Vagina (tissue), 2 donors: Measurements from ENCODE around the gene UQCR11. TPM values are rescaled to one million over a fixed set of nuclear protein-coding genes. Genes with fewer than 3 reads are reported as not detected.

Source experiments
- DNase-seq, 2 donors: peaks; one replicate each; pipeline ENCODE4 v3.0.0-alpha.2; 2017; ENCODE audit errors: extremely low spot score in 2 of 2
- H3K27ac ChIP-seq: fragments of 200-600 bp; sonication (generic); one replicate; pipeline ENCODE4 v1.5.1; 2019
- H3K27me3 ChIP-seq: fragments of 200-600 bp; sonication (generic); one replicate; pipeline ENCODE4 v1.5.1; 2019
- H3K36me3 ChIP-seq, 2 donors: fragments of 200-600 bp; sonication (generic); one replicate each; pipeline ENCODE4 v1.5.1; 2017 to 2019
- H3K4me1 ChIP-seq: fragments of 200-600 bp; sonication (generic); one replicate; pipeline ENCODE4 v1.5.1; 2019
- H3K4me3 ChIP-seq, 2 donors: fragments of 200-600 bp; sonication (generic); 1 replicate in 1 of 2; 2 replicates in 1 of 2; pipeline ENCODE4 v1.5.1; 2016 to 2019
- H3K9me3 ChIP-seq: fragments of 200-600 bp; sonication (generic); one replicate; pipeline ENCODE4 v1.5.1; 2019
- CTCF ChIP-seq, 3 experiments: fragments of 450-650 bp in 2 of 3; fragments of 200-600 bp in 1 of 3; sonication (generic) in 1 of 3; IDR thresholded peaks; one replicate each; pipeline ENCODE4 v1.5.1; 2017 to 2019; ENCODE audit warnings: antibody characterized with exemption in 3 of 3, mild to moderate bottlenecking in 2 of 3, moderate library complexity in 2 of 3
- POLR2A ChIP-seq, 2 donors: fragments of 450-650 bp; IDR thresholded peaks; one replicate each; pipeline ENCODE4 v1.6.1; 2017; ENCODE audit warnings: antibody characterized with exemption in 2 of 2, mild to moderate bottlenecking in 2 of 2, moderate library complexity in 2 of 2
- POLR2AphosphoS5 ChIP-seq, 2 donors: sonication (generic); formaldehyde crosslinking; IDR thresholded peaks; one replicate each; pipeline ENCODE4 v1.9.0; 2017; ENCODE audit warnings: antibody characterized with exemption in 2 of 2, mild to moderate bottlenecking in 2 of 2, low read depth in 1 of 2; ENCODE audit not compliant: insufficient read depth in 1 of 2
- intact Hi-C: fragments of 100-400 bp; cut with DNase I; formaldehyde crosslinking; loops from one replicate; pipeline ENCODE4 v1.15.1; 2023
- total RNA-seq: library from RNA; depleted of rRNA; stranded (reverse); fragments of >200 nt; gene quantifications from one replicate; pipeline ENCODE4 v1.2.3, GENCODE V29; 2016

Gene UQCR11
- total RNA-seq, 1 donor from 2014 or later, result 79.8 TPM

GRCh38 chr19:1612114-1613086 is 7.1 kb upstream of the UQCR11 start:
- DNase-seq, result no peak
- Histone ChIP-seq H3K4me1 (no peaks in the 10 kb centered on the region), H3K9me3 (no peaks in the 10 kb centered on the region), H3K4me3 (no peak overlapping the region), H3K36me3 (peaks cover 0 to 47% of the 10 kb centered on the region in 2 donors), H3K27me3 (no peaks in the 10 kb centered on the region), H3K27ac (no peak overlapping the region)
- TF ChIP-seq CTCF (IDR thresholded peaks at IDR 0.05) (no peak), POLR2AphosphoS5 (IDR thresholded peaks at IDR 0.05; ENCODE audit: insufficient read depth in 1 of 2, low read depth in 1 of 2) (no peak), POLR2A (IDR thresholded peaks at IDR 0.05) (no peak)
- intact Hi-C loops, result no loop called here

GRCh38 chr19:1611353-1611752 is 6.1 kb upstream of the UQCR11 start:
- Histone ChIP-seq H3K27me3 (no peaks in the 10 kb centered on the region), H3K9me3 (no peaks in the 10 kb centered on the region), H3K27ac (no peak overlapping the region), H3K4me3 (no peak overlapping the region), H3K4me1 (peaks cover 3% of the 10 kb centered on the region), H3K36me3 (peaks cover 0 to 47% of the 10 kb centered on the region in 2 donors)
- intact Hi-C loops, result no loop called here
- DNase-seq, result no peak
- TF ChIP-seq POLR2A (IDR thresholded peaks at IDR 0.05) (no peak), POLR2AphosphoS5 (IDR thresholded peaks at IDR 0.05; ENCODE audit: insufficient read depth in 1 of 2, low read depth in 1 of 2) (no peak), CTCF (IDR thresholded peaks at IDR 0.05) (no peak)

- Histone ChIP-seq H3K4me1 (peaks cover 8% of the 10 kb centered on the region), H3K9me3 (no peaks in the 10 kb centered on the region), H3K36me3 (peaks cover 0 to 45% of the 10 kb centered on the region in 2 donors), H3K4me3 (no peak overlapping the region), H3K27me3 (no peaks in the 10 kb centered on the region), H3K27ac (no peak overlapping the region)
- intact Hi-C loops, result no loop called here
- no peak for TF ChIP-seq POLR2A (IDR thresholded peaks at IDR 0.05)
- TF ChIP-seq POLR2AphosphoS5 (IDR thresholded peaks at IDR 0.05; ENCODE audit: insufficient read depth in 1 of 2, low read depth in 1 of 2), result no peak
- no peak for TF ChIP-seq CTCF (IDR thresholded peaks at IDR 0.05)
- no peak for DNase-seq
Observed at GRCh38 chr19:1610579-1610978, 5.3 kb upstream of the UQCR11 start.

GRCh38 chr19:1609680-1610474 is 4.6 kb upstream of the UQCR11 start:
- H3K27ac ChIP-seq, result no peak overlapping the region
- intact Hi-C loops, result no loop called here
- no peak for TF ChIP-seq CTCF (IDR thresholded peaks at IDR 0.05)
- TF ChIP-seq POLR2A (IDR thresholded peaks at IDR 0.05), result no peak
- no peak for TF ChIP-seq POLR2AphosphoS5 (IDR thresholded peaks at IDR 0.05; ENCODE audit: insufficient read depth in 1 of 2, low read depth in 1 of 2)
- H3K36me3 ChIP-seq, result peaks cover 0 to 38% of the 10 kb centered on the region in 2 donors
- peaks cover 10% of the 10 kb centered on the region for H3K4me1 ChIP-seq
- DNase-seq, result no peak
- no peaks in the 10 kb centered on the region for H3K27me3 ChIP-seq
- H3K9me3 ChIP-seq, result no peaks in the 10 kb centered on the region
- no peak overlapping the region for H3K4me3 ChIP-seq
